CD8-positive, alpha-beta memory T cell (primary cell): ENCODE results near the gene MAVS. TPM values are rescaled to one million over a fixed set of nuclear protein-coding genes. Genes with fewer than 3 reads are reported as not detected.
A peak's percentile ranks its signal among the peaks of the same experiment; 100 is the strongest.

Experiments
- CTCF ChIA-PET: fragments of 350-600 bp; sonication (Branson Sonifier 250); formaldehyde crosslinking; loops from one replicate; lab custom pipeline; 2021; ENCODE audit warnings: antibody characterized with exemption; lab: Charles Lee
- POLR2A ChIA-PET: fragments of 350-600 bp; sonication (Branson Sonifier 250); formaldehyde crosslinking; loops from one replicate; lab custom pipeline; 2021; ENCODE audit warnings: antibody characterized with exemption; lab: Charles Lee
- DNase-seq, 5 donors: peaks; one replicate each; pipeline versions ENCODE4 v3.0.0 to v3.0.0-alpha.2; 2020 to 2022; ENCODE audit warnings: mixed read lengths in 1 of 5
- H3K27ac ChIP-seq: one replicate; pipeline ENCODE4 v1.7.0; 2013; ENCODE audit warnings: low read depth, mild to moderate bottlenecking, low read length, moderate library complexity
- H3K27me3 ChIP-seq: 2 replicates; pipeline ENCODE4 v1.7.0; 2013; ENCODE audit warnings: low read length, mild to moderate bottlenecking; ENCODE audit not compliant: insufficient read depth, poor library complexity, severe bottlenecking
- H3K36me3 ChIP-seq: 2 replicates; pipeline ENCODE4 v1.7.0; 2013; ENCODE audit warnings: mild to moderate bottlenecking, low read length, moderate library complexity; ENCODE audit not compliant: insufficient read depth
- H3K4me1 ChIP-seq: 2 replicates; pipeline ENCODE4 v1.7.0; 2013; ENCODE audit warnings: mild to moderate bottlenecking, low read length, moderate library complexity; ENCODE audit not compliant: insufficient read depth
- H3K4me3 ChIP-seq: 2 replicates; pipeline ENCODE4 v1.7.0; 2013; ENCODE audit warnings: mild to moderate bottlenecking, low read length
- H3K9me3 ChIP-seq: 2 replicates; pipeline ENCODE4 v1.7.0; 2013; ENCODE audit warnings: mild to moderate bottlenecking, low read length
- H3K27ac Mint-ChIP-seq, 8 donors: one replicate each; pipeline ENCODE4 v1.8.0; 2020 to 2021; ENCODE audit warnings: mixed read lengths in 8 of 8, mild to moderate bottlenecking in 6 of 8, inconsistent platforms in 3 of 8, moderate library complexity in 3 of 8
- H3K27me3 Mint-ChIP-seq, 2 donors: one replicate each; pipeline ENCODE4 v1.8.0; 2020 to 2021; ENCODE audit warnings: mixed read lengths in 2 of 2, mild to moderate bottlenecking in 1 of 2, moderate library complexity in 1 of 2
- H3K36me3 Mint-ChIP-seq, 3 donors: one replicate each; pipeline ENCODE4 v1.8.0; 2020 to 2021; ENCODE audit warnings: mixed read lengths in 3 of 3, inconsistent platforms in 1 of 3, mild to moderate bottlenecking in 1 of 3
- H3K4me1 Mint-ChIP-seq, 3 donors: one replicate each; pipeline ENCODE4 v1.8.0; 2020 to 2021; ENCODE audit warnings: mixed read lengths in 3 of 3, inconsistent platforms in 1 of 3, mild to moderate bottlenecking in 1 of 3
- H3K4me3 Mint-ChIP-seq, 7 donors: one replicate each; pipeline ENCODE4 v1.8.0; 2020 to 2021; ENCODE audit warnings: mixed read lengths in 7 of 7, mild to moderate bottlenecking in 6 of 7, moderate library complexity in 4 of 7, inconsistent platforms in 2 of 7
- H3K9me3 Mint-ChIP-seq, 5 donors: one replicate each; pipeline ENCODE4 v1.8.0; 2020 to 2022; ENCODE audit warnings: mixed read lengths in 5 of 5, mild to moderate bottlenecking in 3 of 5, moderate library complexity in 2 of 5, inconsistent platforms in 1 of 5
- polyA plus RNA-seq: library from polyadenylated mRNA; unstranded; fragments of 300-500 nt; fragmentation: Illumina TruSeq; gene quantifications from one replicate; pipeline ENCODE4 v1.2.3, GENCODE V29; 2021
- total RNA-seq, 2 experiments: library from RNA; stranded (reverse); gene quantifications; one replicate each; pipeline ENCODE4 v1.2.3, GENCODE V29; 2021

The MAVS gene
- total RNA-seq (10 to 100 TPM; 34.3 to 34.8 TPM), polyA plus RNA-seq (8.1 TPM)

DNA sequence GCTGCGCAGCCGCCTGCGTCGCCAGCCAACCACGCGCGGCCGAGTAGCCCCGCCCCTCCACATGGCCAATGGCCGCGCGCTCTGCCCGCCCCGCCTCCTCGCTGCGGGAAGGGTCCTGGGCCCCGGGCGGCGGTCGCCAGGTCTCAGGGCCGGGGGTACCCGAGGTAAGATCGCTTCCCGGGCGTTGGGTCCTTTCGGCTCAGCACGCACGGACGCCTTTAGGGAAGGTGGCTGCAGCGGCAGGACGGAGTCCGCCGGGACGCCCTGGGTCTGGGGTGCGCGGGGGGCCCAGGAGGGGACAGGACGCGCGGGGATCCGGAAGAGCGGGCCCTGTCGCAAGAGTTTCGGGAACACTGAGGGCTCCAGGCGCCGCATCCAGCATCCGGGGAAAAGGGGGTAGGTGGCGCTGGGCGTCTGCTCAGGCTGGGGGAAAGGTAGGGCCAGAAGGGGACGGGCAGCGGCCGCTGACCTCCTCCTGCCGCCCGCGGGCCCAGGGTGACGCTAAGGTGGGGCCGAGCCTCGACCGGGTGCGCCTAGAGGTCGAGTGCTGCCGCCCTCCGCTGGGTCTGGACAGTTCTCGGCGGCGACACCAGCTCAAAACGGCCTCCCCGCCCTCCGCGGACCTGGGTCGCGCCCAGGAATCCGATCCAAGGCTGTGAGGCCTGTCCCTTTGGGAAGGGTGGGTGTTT lies at the start of gene MAVS:
MAVS (plus strand) TSS at position 95 of the 689 bp plus-strand sequence. CDS start 7,791 bp downstream, outside the sequence.
- Mint-ChIP-seq H3K4me3 (peak within 1 kb of the TSS; percentile 85 to 97 (median 90)), H3K27ac (peak within 1 kb of the TSS; percentile 84 to 97 (median 92)), H3K36me3 (peaks cover 0 to 10% (median 0%) of the 10 kb centered on the region in 3 donors), H3K9me3 (no peaks in the 10 kb centered on the region), H3K27me3 (no peaks in the 10 kb centered on the region), H3K4me1 (peaks cover 18 to 37% (median 20%) of the 10 kb centered on the region in 3 donors)
- ChIA-PET POLR2A (no interaction called here), CTCF (no interaction called here)
- H3K4me3 ChIP-seq, result peak within 1 kb of the TSS; percentile 91
- H3K27me3 ChIP-seq, result no peaks in the 10 kb centered on the region
- DNase-seq, result peak; percentile 82 to 87 (median 83)
- no peaks in the 10 kb centered on the region for H3K36me3 ChIP-seq
- H3K4me1 ChIP-seq, result peaks cover 13% of the 10 kb centered on the region
- peak within 1 kb of the TSS; percentile 81 for H3K27ac ChIP-seq
- no peaks in the 10 kb centered on the region for H3K9me3 ChIP-seq

DNA sequence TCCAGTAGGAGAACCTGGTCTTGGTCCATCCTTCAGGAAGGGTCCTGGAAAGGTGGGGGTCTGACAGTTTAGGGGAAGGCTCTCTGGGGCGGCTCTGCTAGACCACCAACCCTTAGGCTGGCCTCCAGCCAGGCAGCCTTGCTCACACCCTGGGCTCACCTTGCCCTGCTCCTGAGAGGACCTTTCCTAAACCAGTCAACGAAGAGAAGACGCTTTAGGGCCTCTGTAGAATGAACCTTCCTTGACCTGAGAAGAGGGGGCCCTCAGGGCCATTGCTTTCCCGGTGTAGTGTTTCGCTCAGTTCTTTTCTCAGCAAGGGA lies 49.4 kb upstream of the MAVS start:
- no peaks in the 10 kb centered on the region for H3K9me3 ChIP-seq
- CTCF ChIA-PET, result interaction anchor here (3.5 kb wide), 1 partner anchor 23 kb away, joined by 44 read pairs; the partner anchor contains the start of gene AP5S1
- H3K4me1 Mint-ChIP-seq, result peaks cover 41 to 60% (median 52%) of the 10 kb centered on the region in 3 donors

DNA sequence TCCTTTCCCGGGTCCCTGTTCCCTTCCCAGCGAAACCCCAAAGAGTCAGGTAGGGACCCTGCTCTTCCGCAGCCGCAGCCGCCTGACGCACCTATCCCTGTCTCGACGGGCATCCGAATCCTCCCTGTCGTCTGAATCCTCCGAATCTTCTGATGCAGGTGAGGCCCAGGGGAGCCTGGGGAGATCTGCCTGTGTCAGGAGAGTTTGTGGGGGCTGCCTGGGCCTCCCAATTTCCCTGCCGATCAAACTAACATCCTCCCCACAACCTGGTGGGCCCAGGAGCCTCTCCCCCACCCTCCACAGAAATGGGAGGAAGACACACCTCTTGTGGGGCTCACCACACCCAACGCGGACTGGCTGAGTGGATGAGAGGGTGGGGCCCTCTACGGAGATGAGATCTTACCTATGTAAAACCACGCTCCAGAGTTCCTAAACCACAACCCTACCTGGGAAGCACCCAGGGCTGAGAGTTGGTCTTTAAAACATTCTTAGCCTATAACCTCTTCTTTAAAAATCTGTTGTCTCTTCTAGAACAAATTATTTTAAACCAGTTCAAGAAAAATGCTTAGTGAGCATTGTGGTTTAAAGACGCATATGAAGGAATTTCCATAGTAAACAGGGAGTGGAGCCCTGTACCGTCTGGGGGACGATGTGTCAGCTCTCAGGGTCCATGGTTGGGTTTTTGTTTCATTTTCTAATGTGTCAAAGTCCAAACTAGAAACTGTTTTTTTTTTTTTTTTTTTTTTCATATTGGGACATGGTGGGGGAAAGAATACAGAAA lies 48.9 kb upstream of the MAVS start:
- peak overlapping the region; percentile 88 for H3K4me3 ChIP-seq
- H3K36me3 ChIP-seq, result peaks cover 38% of the 10 kb centered on the region
- no peaks in the 10 kb centered on the region for H3K9me3 ChIP-seq
- Mint-ChIP-seq H3K27me3 (peaks cover 0 to 3% of the 10 kb centered on the region in 2 donors), H3K36me3 (peaks cover 17 to 68% (median 24%) of the 10 kb centered on the region in 3 donors), H3K9me3 (no peaks in the 10 kb centered on the region), H3K27ac (peak overlapping the region; percentile 87 to 99 (median 93)), H3K4me1 (peaks cover 46 to 66% (median 58%) of the 10 kb centered on the region in 3 donors), H3K4me3 (peak overlapping the region; percentile 94 to 100 (median 98))
- H3K4me1 ChIP-seq, result peaks cover 58% of the 10 kb centered on the region
- ChIA-PET CTCF (interaction anchor here (3.5 kb wide), 1 partner anchor 22 kb away, joined by 44 read pairs; the partner anchor contains the start of gene AP5S1), POLR2A (interaction anchor here (0.6 to 1.0 kb wide), 2 partner anchors 10 to 11 kb away, joined by 3 to 4 read pairs; partner anchors contain the start of gene CENPB)
- peak in 3 of 5 donors; percentile 45 to 66 (median 62) for DNase-seq
- peak overlapping the region; percentile 60 for H3K27ac ChIP-seq
- no peaks in the 10 kb centered on the region for H3K27me3 ChIP-seq

More for the DNA sequence above, 49.4 kb upstream of the MAVS start:
- Mint-ChIP-seq H3K27ac (peak overlapping the region; percentile 87 to 99 (median 93)), H3K9me3 (no peaks in the 10 kb centered on the region), H3K27me3 (peaks cover 0 to 3% of the 10 kb centered on the region in 2 donors), H3K36me3 (peaks cover 12 to 62% (median 19%) of the 10 kb centered on the region in 3 donors), H3K4me3 (peak overlapping the region; percentile 94 to 100 (median 98))
- Histone ChIP-seq H3K4me1 (peaks cover 52% of the 10 kb centered on the region), H3K36me3 (peaks cover 32% of the 10 kb centered on the region), H3K27me3 (no peaks in the 10 kb centered on the region), H3K4me3 (peak overlapping the region; percentile 88), H3K27ac (peak overlapping the region; percentile 60)
- DNase-seq, result peak in 1 of 5 donors; percentile 26
- POLR2A ChIA-PET, result interaction anchor here (1.1 to 2.0 kb wide), 2 partner anchors 22 to 23 kb away, joined by 3 to 10 read pairs; partner anchors contain the start of gene AP5S1

DNA sequence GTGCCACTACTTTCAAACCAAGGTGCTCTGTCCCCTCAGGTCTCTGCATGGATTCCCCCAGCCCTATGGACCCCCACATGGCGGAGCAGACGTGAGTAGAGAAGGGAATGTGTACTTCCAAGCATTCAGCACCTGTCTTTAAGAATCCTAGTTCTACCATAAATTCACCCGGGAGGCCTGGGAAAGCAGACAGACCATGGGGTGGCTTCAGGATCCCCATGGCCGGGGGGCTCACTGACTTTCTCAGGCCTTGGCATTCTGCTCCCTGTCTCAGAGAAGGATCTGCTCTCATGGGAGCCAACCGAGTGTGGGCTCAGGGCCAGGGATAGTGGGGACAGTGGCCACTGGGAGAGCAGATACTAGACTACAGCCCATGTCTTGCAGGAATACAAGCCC lies 48.3 kb upstream of the MAVS start:
- peak overlapping the region; percentile 60 for H3K27ac ChIP-seq
- Mint-ChIP-seq H3K4me1 (peaks cover 50 to 72% (median 61%) of the 10 kb centered on the region in 3 donors), H3K27ac (peak overlapping the region; percentile 50 to 99 (median 93)), H3K27me3 (peaks cover 0 to 3% of the 10 kb centered on the region in 2 donors), H3K9me3 (no peaks in the 10 kb centered on the region), H3K36me3 (peaks cover 21 to 74% (median 27%) of the 10 kb centered on the region in 3 donors), H3K4me3 (peak overlapping the region; percentile 94 to 100 (median 98))
- POLR2A ChIA-PET, result interaction anchor here (1.0 to 2.0 kb wide), 2 partner anchors 12 to 22 kb away, joined by 3 to 10 read pairs; partner anchors contain the start of genes AP5S1 and CENPB
- no peaks in the 10 kb centered on the region for H3K9me3 ChIP-seq
- peak overlapping the region; percentile 88 for H3K4me3 ChIP-seq
- peaks cover 60% of the 10 kb centered on the region for H3K4me1 ChIP-seq
- H3K27me3 ChIP-seq, result no peaks in the 10 kb centered on the region
- no peak for DNase-seq
- CTCF ChIA-PET, result interaction anchor here (1.1 kb wide), 1 partner anchor 57 kb away, joined by 3 read pairs; no protein-coding TSS in a partner anchor
- H3K36me3 ChIP-seq, result peaks cover 43% of the 10 kb centered on the region

DNA sequence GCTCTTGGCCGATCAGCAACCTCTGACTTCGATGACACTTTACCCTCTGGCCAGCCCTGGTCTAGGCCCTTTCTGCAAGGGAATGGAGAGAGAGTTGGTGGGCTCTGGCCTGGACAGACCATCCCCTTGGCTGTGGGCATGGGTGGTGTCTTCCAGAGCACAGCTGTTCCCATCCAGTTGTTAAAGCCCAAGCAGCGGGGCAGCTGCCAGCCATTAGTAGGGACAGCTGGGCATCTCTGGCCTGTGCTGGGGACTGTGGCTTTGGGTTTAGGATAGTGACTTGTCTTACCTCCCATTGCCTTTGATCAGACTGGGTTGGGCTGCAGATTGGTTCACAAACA lies 47.8 kb upstream of the MAVS start:
- Mint-ChIP-seq H3K4me3 (peak overlapping the region; percentile 94 to 100 (median 98)), H3K27ac (peak overlapping the region; percentile 84 to 99 (median 93)), H3K27me3 (peaks cover 0 to 3% of the 10 kb centered on the region in 2 donors), H3K9me3 (no peaks in the 10 kb centered on the region), H3K4me1 (peaks cover 54 to 77% (median 66%) of the 10 kb centered on the region in 3 donors), H3K36me3 (peaks cover 26 to 79% (median 31%) of the 10 kb centered on the region in 3 donors)
- Histone ChIP-seq H3K4me1 (peaks cover 60% of the 10 kb centered on the region), H3K27ac (peak overlapping the region; percentile 25), H3K4me3 (peak overlapping the region; percentile 88), H3K27me3 (no peaks in the 10 kb centered on the region), H3K36me3 (peaks cover 49% of the 10 kb centered on the region), H3K9me3 (no peaks in the 10 kb centered on the region)
- CTCF ChIA-PET, result interaction anchor here (0.9 to 2.9 kb wide), 3 partner anchors 21 to 56 kb away, joined by 3 to 29 read pairs (median 3); partner anchors contain the start of gene AP5S1
- POLR2A ChIA-PET, result interaction anchor here (1.0 to 2.0 kb wide), 3 partner anchors 12 to 21 kb away, joined by 3 to 10 read pairs (median 4); partner anchors contain the start of genes AP5S1 and CENPB
- DNase-seq, result no peak

- Mint-ChIP-seq H3K27ac (peak overlapping the region; percentile 73 to 97 (median 90)), H3K9me3 (no peaks in the 10 kb centered on the region), H3K27me3 (peaks cover 0 to 3% of the 10 kb centered on the region in 2 donors), H3K4me1 (peaks cover 61 to 84% (median 68%) of the 10 kb centered on the region in 3 donors), H3K4me3 (peak overlapping the region in 6 of 7 donors; percentile 39 to 100 (median 98)), H3K36me3 (peaks cover 35 to 92% (median 42%) of the 10 kb centered on the region in 3 donors)
- peaks cover 59% of the 10 kb centered on the region for H3K36me3 ChIP-seq
- CTCF ChIA-PET, result interaction anchor here (0.9 to 2.9 kb wide), 2 partner anchors 13 to 19 kb away, joined by 4 to 29 read pairs; partner anchors contain the start of gene AP5S1
- H3K9me3 ChIP-seq, result no peaks in the 10 kb centered on the region
- H3K4me1 ChIP-seq, result peaks cover 60% of the 10 kb centered on the region
- no peaks in the 10 kb centered on the region for H3K27me3 ChIP-seq
- H3K4me3 ChIP-seq, result peak overlapping the region; percentile 88
- POLR2A ChIA-PET, result interaction anchor here (1.7 to 2.0 kb wide), 2 partner anchors 14 to 20 kb away, joined by 4 to 10 read pairs; partner anchors contain the start of genes AP5S1 and CENPB
- DNase-seq, result no peak
- H3K27ac ChIP-seq, result peak overlapping the region; percentile 49
Observed at GRCh38 chr20:3800256-3800877, 46.3 kb upstream of the MAVS start.

DNA sequence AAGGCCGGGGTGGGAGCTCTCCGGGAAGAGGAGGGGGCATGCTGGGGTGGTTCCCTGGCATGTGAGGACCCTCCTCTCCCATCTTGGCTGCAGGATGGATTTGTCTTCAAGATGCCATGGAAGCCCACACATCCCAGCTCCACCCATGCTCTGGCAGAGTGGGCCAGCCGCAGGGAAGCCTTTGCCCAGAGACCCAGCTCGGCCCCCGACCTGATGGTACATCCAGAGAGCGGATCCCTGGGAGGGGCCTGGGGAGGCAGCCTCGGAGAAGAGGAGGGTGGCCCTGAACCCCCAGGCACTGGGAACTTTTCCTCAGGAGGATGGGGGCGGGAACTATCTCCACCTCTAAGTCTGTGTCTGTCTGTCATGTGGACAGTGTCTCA lies 45.8 kb upstream of the MAVS start:
- Mint-ChIP-seq H3K36me3 (peaks cover 40 to 94% (median 46%) of the 10 kb centered on the region in 3 donors), H3K4me3 (no peak overlapping the region), H3K27me3 (peaks cover 0 to 3% of the 10 kb centered on the region in 2 donors), H3K9me3 (no peaks in the 10 kb centered on the region), H3K27ac (peak overlapping the region in 6 of 8 donors; percentile 47 to 97 (median 70)), H3K4me1 (peaks cover 62 to 84% (median 68%) of the 10 kb centered on the region in 3 donors)
- peaks cover 63% of the 10 kb centered on the region for H3K4me1 ChIP-seq
- no peaks in the 10 kb centered on the region for H3K9me3 ChIP-seq
- no peak for DNase-seq
- ChIA-PET POLR2A (interaction anchor here (1.7 kb wide), 1 partner anchor 14 kb away, joined by 4 read pairs; the partner anchor contains the start of gene CENPB), CTCF (interaction anchor here (0.6 to 2.9 kb wide), 2 partner anchors 19 to 1127 kb away, joined by 3 to 29 read pairs; partner anchors contain the start of gene AP5S1)
- H3K27ac ChIP-seq, result peak overlapping the region; percentile 49
- no peak overlapping the region for H3K4me3 ChIP-seq
- no peaks in the 10 kb centered on the region for H3K27me3 ChIP-seq
- peaks cover 64% of the 10 kb centered on the region for H3K36me3 ChIP-seq
